ENCODE measurements around the gene NHSL2. TPM values are rescaled to one million over a fixed set of nuclear protein-coding genes. Genes with fewer than 3 reads are reported as not detected.

NHSL2 gene
- polyA plus RNA-seq, 2 donors = 0.41 to 0.51 TPM

DNA sequence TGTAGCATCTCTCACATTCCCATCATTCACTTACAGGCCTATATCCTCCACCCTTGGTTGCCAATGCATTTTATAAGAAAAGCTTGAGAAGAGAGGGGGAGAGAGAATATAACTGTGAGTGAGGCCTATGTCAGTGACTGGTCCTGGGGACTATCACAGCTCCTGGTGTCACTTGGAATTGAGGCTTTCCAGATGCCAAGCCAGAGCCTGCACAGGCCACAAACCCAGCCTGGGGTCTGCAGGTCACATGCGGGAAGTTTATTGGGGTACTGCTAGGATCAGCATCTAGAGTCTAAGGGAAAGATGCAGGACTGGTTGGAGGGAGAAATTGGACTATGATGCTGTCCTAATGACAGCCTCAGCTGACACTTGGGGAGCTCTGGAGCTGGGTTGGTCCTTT lies 173.5 kb downstream of the NHSL2 start:
- H3K4me3 ChIP-seq (ENCODE audit: low read depth in 1 of 2, low read length in 2 of 2) = no peak overlapping the region
- 90 to 100% methylated on average over 1 of the region's 1 CpG for WGBS, 2 donors
- H3K4me1 ChIP-seq (ENCODE audit: control insufficient read depth in 2 of 2, insufficient read depth in 2 of 2, low read length in 1 of 2) = no peaks in the 10 kb centered on the region
- H3K9me3 ChIP-seq (ENCODE audit: control insufficient read depth in 2 of 2, insufficient read depth in 1 of 2, low read depth in 1 of 2, low read length in 1 of 2) = no peaks in the 10 kb centered on the region
- no peaks in the 10 kb centered on the region for H3K36me3 ChIP-seq (ENCODE audit: control insufficient read depth in 2 of 2, insufficient read depth in 2 of 2, low read length in 1 of 2)
- H3K27ac ChIP-seq (ENCODE audit: low read depth in 2 of 2, low read length in 1 of 2) = no peak overlapping the region
- H3K27me3 ChIP-seq (ENCODE audit: control insufficient read depth in 1 of 2, insufficient read depth in 2 of 2, low read length in 2 of 2) = peaks cover 0 to 2% of the 10 kb centered on the region in 2 donors

DNA sequence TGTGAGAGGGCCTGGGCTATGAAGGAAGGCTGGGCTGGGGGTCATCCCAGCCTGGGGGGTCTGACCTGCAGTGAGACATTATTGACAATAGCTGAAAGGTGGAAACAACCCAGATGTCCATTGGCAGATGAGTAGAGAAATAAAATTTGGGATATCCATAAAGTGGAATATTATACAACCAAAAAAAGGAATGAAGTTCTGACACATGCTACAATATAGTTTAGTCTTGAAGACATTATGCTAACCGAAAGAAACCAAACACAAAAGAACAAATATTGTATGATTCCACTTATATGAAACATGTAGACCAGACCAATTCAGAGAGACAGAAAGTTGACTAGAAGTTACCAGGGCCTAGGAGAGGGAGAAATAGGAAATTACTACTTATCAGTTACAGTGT lies 176.3 kb downstream of the NHSL2 start:
- Histone ChIP-seq H3K36me3 (ENCODE audit: control insufficient read depth in 2 of 2, insufficient read depth in 2 of 2, low read length in 1 of 2) (no peaks in the 10 kb centered on the region), H3K9me3 (ENCODE audit: control insufficient read depth in 2 of 2, insufficient read depth in 1 of 2, low read depth in 1 of 2, low read length in 1 of 2) (no peaks in the 10 kb centered on the region), H3K27me3 (ENCODE audit: control insufficient read depth in 1 of 2, insufficient read depth in 2 of 2, low read length in 2 of 2) (peaks cover 0 to 2% of the 10 kb centered on the region in 2 donors), H3K4me3 (ENCODE audit: low read depth in 1 of 2, low read length in 2 of 2) (no peak overlapping the region), H3K27ac (ENCODE audit: low read depth in 2 of 2, low read length in 1 of 2) (no peak overlapping the region), H3K4me1 (ENCODE audit: control insufficient read depth in 2 of 2, insufficient read depth in 2 of 2, low read length in 1 of 2) (no peaks in the 10 kb centered on the region)
- 86 to 94% methylated on average over 1 of the region's 1 CpG for WGBS, 2 donors

- no peaks in the 10 kb centered on the region for H3K4me1 ChIP-seq (ENCODE audit: control insufficient read depth in 2 of 2, insufficient read depth in 2 of 2, low read length in 1 of 2)
- no peaks in the 10 kb centered on the region for H3K36me3 ChIP-seq (ENCODE audit: control insufficient read depth in 2 of 2, insufficient read depth in 2 of 2, low read length in 1 of 2)
- H3K4me3 ChIP-seq (ENCODE audit: low read depth in 1 of 2, low read length in 2 of 2) = no peak overlapping the region
- H3K27me3 ChIP-seq (ENCODE audit: control insufficient read depth in 1 of 2, insufficient read depth in 2 of 2, low read length in 2 of 2) = peaks cover 0 to 2% of the 10 kb centered on the region in 2 donors
- 67 to 79% methylated on average over 6 of the region's 6 CpGs for WGBS, 2 donors
- no peak overlapping the region for H3K27ac ChIP-seq (ENCODE audit: low read depth in 2 of 2, low read length in 1 of 2)
- H3K9me3 ChIP-seq (ENCODE audit: control insufficient read depth in 2 of 2, insufficient read depth in 1 of 2, low read depth in 1 of 2, low read length in 1 of 2) = no peaks in the 10 kb centered on the region
Observed at GRCh38 chrX:72088761-72089160, 178.1 kb downstream of the NHSL2 start.

DNA sequence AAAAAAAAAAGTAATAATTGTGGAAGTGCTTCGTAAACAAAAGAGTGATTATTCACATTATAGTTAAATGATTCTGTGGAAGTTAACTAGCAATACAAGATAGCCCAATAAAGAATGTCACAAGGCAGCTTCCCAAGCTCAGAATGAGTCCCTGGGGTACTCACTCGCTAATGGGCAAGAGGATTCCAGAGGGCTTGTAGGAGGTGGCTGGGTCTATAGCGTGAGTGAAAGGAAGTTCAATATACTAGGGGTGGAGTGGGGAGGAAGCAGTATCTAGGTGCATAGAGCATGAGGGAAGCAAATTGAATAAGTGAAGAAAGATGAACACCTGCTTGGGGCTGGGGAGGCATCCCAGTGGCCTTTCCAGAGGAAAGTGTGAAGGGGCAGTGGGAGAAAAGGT lies 178.6 kb downstream of the NHSL2 start:
- H3K27ac ChIP-seq (ENCODE audit: low read depth in 2 of 2, low read length in 1 of 2) = no peak overlapping the region
- peaks cover 0 to 2% of the 10 kb centered on the region in 2 donors for H3K27me3 ChIP-seq (ENCODE audit: control insufficient read depth in 1 of 2, insufficient read depth in 2 of 2, low read length in 2 of 2)
- no peaks in the 10 kb centered on the region for H3K4me1 ChIP-seq (ENCODE audit: control insufficient read depth in 2 of 2, insufficient read depth in 2 of 2, low read length in 1 of 2)
- WGBS, 2 donors = 57 to 78% methylated on average over 3 of the region's 3 CpGs
- no peaks in the 10 kb centered on the region for H3K9me3 ChIP-seq (ENCODE audit: control insufficient read depth in 2 of 2, insufficient read depth in 1 of 2, low read depth in 1 of 2, low read length in 1 of 2)
- H3K36me3 ChIP-seq (ENCODE audit: control insufficient read depth in 2 of 2, insufficient read depth in 2 of 2, low read length in 1 of 2) = no peaks in the 10 kb centered on the region
- no peak overlapping the region for H3K4me3 ChIP-seq (ENCODE audit: low read depth in 1 of 2, low read length in 2 of 2)

DNA sequence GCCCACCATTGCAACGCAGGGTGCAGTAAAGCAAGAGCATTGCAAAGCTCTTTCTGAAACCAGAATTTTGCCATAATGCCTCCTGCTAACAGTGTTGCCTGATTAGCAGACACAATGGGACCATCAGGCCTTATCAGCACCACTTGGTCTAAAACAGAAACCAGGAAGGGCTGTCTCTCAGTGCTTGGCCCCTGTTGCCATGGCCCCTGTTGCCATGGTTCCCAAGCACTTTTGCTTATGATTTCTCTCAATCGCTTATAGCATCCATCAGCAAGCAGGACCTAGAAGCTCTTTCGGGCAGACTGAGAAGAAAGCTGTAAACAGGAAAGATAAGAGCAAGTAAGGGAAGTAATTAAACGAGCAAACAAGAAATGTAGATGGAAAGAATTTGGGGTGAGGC lies 184.2 kb downstream of the NHSL2 start:
- Histone ChIP-seq H3K36me3 (ENCODE audit: control insufficient read depth in 2 of 2, insufficient read depth in 2 of 2, low read length in 1 of 2) (no peaks in the 10 kb centered on the region), H3K9me3 (ENCODE audit: control insufficient read depth in 2 of 2, insufficient read depth in 1 of 2, low read depth in 1 of 2, low read length in 1 of 2) (no peaks in the 10 kb centered on the region), H3K27me3 (ENCODE audit: control insufficient read depth in 1 of 2, insufficient read depth in 2 of 2, low read length in 2 of 2) (no peaks in the 10 kb centered on the region), H3K27ac (ENCODE audit: low read depth in 2 of 2, low read length in 1 of 2) (no peak overlapping the region), H3K4me3 (ENCODE audit: low read depth in 1 of 2, low read length in 2 of 2) (no peak overlapping the region), H3K4me1 (ENCODE audit: control insufficient read depth in 2 of 2, insufficient read depth in 2 of 2, low read length in 1 of 2) (no peaks in the 10 kb centered on the region)
- 55 to 57% methylated on average over 4 of the region's 4 CpGs for WGBS, 2 donors

DNA sequence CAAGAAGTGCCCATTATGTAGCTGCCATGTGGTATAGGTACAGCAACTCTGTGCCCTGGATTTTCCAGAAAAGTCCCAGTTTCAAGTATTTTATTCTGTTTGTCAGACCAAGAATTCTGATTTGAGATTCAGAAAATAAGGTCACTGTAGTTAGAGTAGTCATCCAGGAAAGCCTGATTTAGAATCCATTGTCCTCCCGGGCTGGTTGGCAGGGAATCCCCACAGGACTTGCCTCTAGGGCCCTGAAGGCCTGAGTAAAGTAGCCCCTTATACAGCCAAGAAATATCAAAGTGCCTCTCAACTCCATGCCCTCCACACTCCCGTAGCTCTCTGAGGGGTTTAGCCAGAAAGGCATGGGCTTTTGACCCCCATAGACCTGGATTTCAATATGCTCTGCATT lies 184.7 kb downstream of the NHSL2 start:
- Histone ChIP-seq H3K9me3 (ENCODE audit: control insufficient read depth in 2 of 2, insufficient read depth in 1 of 2, low read depth in 1 of 2, low read length in 1 of 2) (no peaks in the 10 kb centered on the region), H3K27me3 (ENCODE audit: control insufficient read depth in 1 of 2, insufficient read depth in 2 of 2, low read length in 2 of 2) (no peaks in the 10 kb centered on the region), H3K4me3 (ENCODE audit: low read depth in 1 of 2, low read length in 2 of 2) (no peak overlapping the region), H3K27ac (ENCODE audit: low read depth in 2 of 2, low read length in 1 of 2) (no peak overlapping the region), H3K36me3 (ENCODE audit: control insufficient read depth in 2 of 2, insufficient read depth in 2 of 2, low read length in 1 of 2) (no peaks in the 10 kb centered on the region), H3K4me1 (ENCODE audit: control insufficient read depth in 2 of 2, insufficient read depth in 2 of 2, low read length in 1 of 2) (no peaks in the 10 kb centered on the region)
- WGBS, 2 donors = 51 to 60% methylated on average over 2 of the region's 2 CpGs

GRCh38 chrX:72097098-72097497 lies 186.5 kb downstream of the NHSL2 start:
- Histone ChIP-seq H3K4me1 (ENCODE audit: control insufficient read depth in 2 of 2, insufficient read depth in 2 of 2, low read length in 1 of 2) (no peaks in the 10 kb centered on the region), H3K27me3 (ENCODE audit: control insufficient read depth in 1 of 2, insufficient read depth in 2 of 2, low read length in 2 of 2) (no peaks in the 10 kb centered on the region), H3K36me3 (ENCODE audit: control insufficient read depth in 2 of 2, insufficient read depth in 2 of 2, low read length in 1 of 2) (no peaks in the 10 kb centered on the region), H3K9me3 (ENCODE audit: control insufficient read depth in 2 of 2, insufficient read depth in 1 of 2, low read depth in 1 of 2, low read length in 1 of 2) (no peaks in the 10 kb centered on the region), H3K27ac (ENCODE audit: low read depth in 2 of 2, low read length in 1 of 2) (no peak overlapping the region), H3K4me3 (ENCODE audit: low read depth in 1 of 2, low read length in 2 of 2) (no peak overlapping the region)
- WGBS, 2 donors = 67 to 85% methylated on average over 3 of the region's 3 CpGs

GRCh38 chrX:72100051-72100755 lies 189.6 kb downstream of the NHSL2 start:
- Histone ChIP-seq H3K36me3 (ENCODE audit: control insufficient read depth in 2 of 2, insufficient read depth in 2 of 2, low read length in 1 of 2) (no peaks in the 10 kb centered on the region), H3K27me3 (ENCODE audit: control insufficient read depth in 1 of 2, insufficient read depth in 2 of 2, low read length in 2 of 2) (no peaks in the 10 kb centered on the region), H3K4me1 (ENCODE audit: control insufficient read depth in 2 of 2, insufficient read depth in 2 of 2, low read length in 1 of 2) (no peaks in the 10 kb centered on the region), H3K27ac (ENCODE audit: low read depth in 2 of 2, low read length in 1 of 2) (no peak overlapping the region), H3K9me3 (ENCODE audit: control insufficient read depth in 2 of 2, insufficient read depth in 1 of 2, low read depth in 1 of 2, low read length in 1 of 2) (no peaks in the 10 kb centered on the region), H3K4me3 (ENCODE audit: low read depth in 1 of 2, low read length in 2 of 2) (no peak overlapping the region)
- 81% methylated on average over 13 of the region's 13 CpGs for WGBS, 2 donors

DNA sequence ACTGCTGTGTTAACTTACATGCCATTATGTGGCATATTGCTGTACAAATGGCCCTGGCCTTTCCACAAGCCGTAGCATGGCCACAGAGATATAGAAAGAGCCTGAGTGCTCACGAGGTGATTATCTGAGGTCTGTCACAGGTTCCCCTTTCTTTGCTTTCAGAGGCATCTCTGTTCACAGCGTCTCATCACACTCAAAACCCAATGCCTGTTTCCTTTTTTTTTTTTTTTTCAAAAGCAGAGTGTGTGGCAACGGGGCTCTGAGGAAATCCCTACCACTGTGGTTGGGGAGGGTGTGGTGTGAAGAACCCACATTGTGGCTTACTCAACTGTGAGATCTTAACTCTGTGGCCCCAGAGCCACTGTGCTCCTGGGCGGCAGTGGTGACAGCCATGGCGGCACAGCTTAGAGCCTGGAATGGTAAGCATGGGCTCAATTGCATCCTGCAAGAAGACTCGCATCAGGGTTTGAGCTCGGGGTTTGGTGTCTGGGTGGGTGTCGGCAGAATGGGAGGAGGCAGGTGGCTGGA lies 190.2 kb downstream of the NHSL2 start:
- Histone ChIP-seq H3K9me3 (ENCODE audit: control insufficient read depth in 2 of 2, insufficient read depth in 1 of 2, low read depth in 1 of 2, low read length in 1 of 2) (no peaks in the 10 kb centered on the region), H3K4me1 (ENCODE audit: control insufficient read depth in 2 of 2, insufficient read depth in 2 of 2, low read length in 1 of 2) (no peaks in the 10 kb centered on the region), H3K27me3 (ENCODE audit: control insufficient read depth in 1 of 2, insufficient read depth in 2 of 2, low read length in 2 of 2) (no peaks in the 10 kb centered on the region), H3K36me3 (ENCODE audit: control insufficient read depth in 2 of 2, insufficient read depth in 2 of 2, low read length in 1 of 2) (no peaks in the 10 kb centered on the region), H3K27ac (ENCODE audit: low read depth in 2 of 2, low read length in 1 of 2) (no peak overlapping the region), H3K4me3 (ENCODE audit: low read depth in 1 of 2, low read length in 2 of 2) (no peak overlapping the region)
- WGBS, 2 donors = 67 to 77% methylated on average over 9 of the region's 9 CpGs

- WGBS, 2 donors = 61 to 68% methylated on average over 4 of the region's 4 CpGs
- no peaks in the 10 kb centered on the region for H3K9me3 ChIP-seq (ENCODE audit: control insufficient read depth in 2 of 2, insufficient read depth in 1 of 2, low read depth in 1 of 2, low read length in 1 of 2)
- no peaks in the 10 kb centered on the region for H3K27me3 ChIP-seq (ENCODE audit: control insufficient read depth in 1 of 2, insufficient read depth in 2 of 2, low read length in 2 of 2)
- H3K36me3 ChIP-seq (ENCODE audit: control insufficient read depth in 2 of 2, insufficient read depth in 2 of 2, low read length in 1 of 2) = no peaks in the 10 kb centered on the region
- H3K4me1 ChIP-seq (ENCODE audit: control insufficient read depth in 2 of 2, insufficient read depth in 2 of 2, low read length in 1 of 2) = no peaks in the 10 kb centered on the region
- H3K4me3 ChIP-seq (ENCODE audit: low read depth in 1 of 2, low read length in 2 of 2) = no peak overlapping the region
- no peak overlapping the region for H3K27ac ChIP-seq (ENCODE audit: low read depth in 2 of 2, low read length in 1 of 2)
Observed at GRCh38 chrX:72101597-72102037, 191.0 kb downstream of the NHSL2 start.

All from esophagus (tissue), 2 donors.